Measurements from ENCODE around the gene SUSD1. TPM values are rescaled to one million over a fixed set of nuclear protein-coding genes. Genes with fewer than 3 reads are reported as not detected.

Gene SUSD1
- total and polyA plus RNA-seq, 4 donors, result 1.2 to 19.0 (median 3.2) TPM

DNA sequence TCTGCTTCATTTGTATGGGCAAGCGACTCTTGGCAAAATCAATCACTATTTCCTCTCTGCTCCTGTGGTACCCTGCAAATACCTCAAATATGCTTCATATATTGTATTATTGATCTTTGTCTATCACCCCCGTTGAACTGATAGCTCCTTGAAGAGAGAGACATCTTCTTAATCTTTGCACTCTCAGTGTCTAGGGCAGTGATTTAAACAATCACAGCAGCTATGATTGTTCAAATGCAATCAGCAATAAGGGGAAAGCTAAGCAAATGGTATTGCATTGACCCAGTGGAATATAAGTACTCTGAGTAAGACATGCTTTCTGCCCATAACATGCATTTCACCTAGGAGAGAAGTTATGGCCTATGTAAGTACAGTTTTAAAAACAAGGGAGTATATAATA lies 90.2 kb downstream of the SUSD1 start (continued):
- TF ChIP-seq, protein P1, sequence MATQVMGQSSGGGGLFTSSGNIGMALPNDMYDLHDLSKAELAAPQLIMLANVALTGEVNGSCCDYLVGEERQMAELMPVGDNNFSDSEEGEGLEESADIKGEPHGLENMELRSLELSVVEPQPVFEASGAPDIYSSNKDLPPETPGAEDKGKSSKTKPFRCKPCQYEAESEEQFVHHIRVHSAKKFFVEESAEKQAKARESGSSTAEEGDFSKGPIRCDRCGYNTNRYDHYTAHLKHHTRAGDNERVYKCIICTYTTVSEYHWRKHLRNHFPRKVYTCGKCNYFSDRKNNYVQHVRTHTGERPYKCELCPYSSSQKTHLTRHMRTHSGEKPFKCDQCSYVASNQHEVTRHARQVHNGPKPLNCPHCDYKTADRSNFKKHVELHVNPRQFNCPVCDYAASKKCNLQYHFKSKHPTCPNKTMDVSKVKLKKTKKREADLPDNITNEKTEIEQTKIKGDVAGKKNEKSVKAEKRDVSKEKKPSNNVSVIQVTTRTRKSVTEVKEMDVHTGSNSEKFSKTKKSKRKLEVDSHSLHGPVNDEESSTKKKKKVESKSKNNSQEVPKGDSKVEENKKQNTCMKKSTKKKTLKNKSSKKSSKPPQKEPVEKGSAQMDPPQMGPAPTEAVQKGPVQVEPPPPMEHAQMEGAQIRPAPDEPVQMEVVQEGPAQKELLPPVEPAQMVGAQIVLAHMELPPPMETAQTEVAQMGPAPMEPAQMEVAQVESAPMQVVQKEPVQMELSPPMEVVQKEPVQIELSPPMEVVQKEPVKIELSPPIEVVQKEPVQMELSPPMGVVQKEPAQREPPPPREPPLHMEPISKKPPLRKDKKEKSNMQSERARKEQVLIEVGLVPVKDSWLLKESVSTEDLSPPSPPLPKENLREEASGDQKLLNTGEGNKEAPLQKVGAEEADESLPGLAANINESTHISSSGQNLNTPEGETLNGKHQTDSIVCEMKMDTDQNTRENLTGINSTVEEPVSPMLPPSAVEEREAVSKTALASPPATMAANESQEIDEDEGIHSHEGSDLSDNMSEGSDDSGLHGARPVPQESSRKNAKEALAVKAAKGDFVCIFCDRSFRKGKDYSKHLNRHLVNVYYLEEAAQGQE (IDR thresholded peaks at IDR 0.05), result no peak
- no peak for TF ChIP-seq SP1 (IDR thresholded peaks at IDR 0.05)
- TF ChIP-seq HNF4G (IDR thresholded peaks at IDR 0.05), result no peak
- no peak for TF ChIP-seq FOXA2 (IDR thresholded peaks at IDR 0.05)
- no peak for TF ChIP-seq NR2F2 (IDR thresholded peaks at IDR 0.05)
- no peak for TF ChIP-seq EGR1 (IDR thresholded peaks at IDR 0.05; ENCODE audit: low read depth in 2 of 2)

DNA sequence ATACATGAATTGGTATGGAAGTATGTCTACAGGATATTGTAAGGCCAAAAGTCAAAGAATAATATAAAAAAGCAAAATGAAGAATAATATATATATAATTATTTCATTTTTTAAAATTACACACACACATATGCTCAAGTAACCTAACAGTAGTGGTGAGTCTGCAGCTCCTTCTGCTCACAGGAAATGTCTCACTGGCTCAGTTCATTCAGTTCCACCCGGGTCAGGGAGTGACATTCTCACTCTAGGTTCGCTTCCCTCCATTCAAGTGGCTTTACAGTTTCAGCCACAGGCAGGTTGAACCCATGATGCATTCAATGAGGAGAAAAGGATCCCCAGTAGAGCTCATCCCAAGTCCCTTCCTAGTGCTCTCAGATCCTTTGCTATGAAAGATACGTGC lies 90.8 kb downstream of the SUSD1 start:
- WGBS, result 76% methylated on average over 3 of the region's 3 CpGs
- DNase-seq (ENCODE audit: low spot score), result no peak

DNA sequence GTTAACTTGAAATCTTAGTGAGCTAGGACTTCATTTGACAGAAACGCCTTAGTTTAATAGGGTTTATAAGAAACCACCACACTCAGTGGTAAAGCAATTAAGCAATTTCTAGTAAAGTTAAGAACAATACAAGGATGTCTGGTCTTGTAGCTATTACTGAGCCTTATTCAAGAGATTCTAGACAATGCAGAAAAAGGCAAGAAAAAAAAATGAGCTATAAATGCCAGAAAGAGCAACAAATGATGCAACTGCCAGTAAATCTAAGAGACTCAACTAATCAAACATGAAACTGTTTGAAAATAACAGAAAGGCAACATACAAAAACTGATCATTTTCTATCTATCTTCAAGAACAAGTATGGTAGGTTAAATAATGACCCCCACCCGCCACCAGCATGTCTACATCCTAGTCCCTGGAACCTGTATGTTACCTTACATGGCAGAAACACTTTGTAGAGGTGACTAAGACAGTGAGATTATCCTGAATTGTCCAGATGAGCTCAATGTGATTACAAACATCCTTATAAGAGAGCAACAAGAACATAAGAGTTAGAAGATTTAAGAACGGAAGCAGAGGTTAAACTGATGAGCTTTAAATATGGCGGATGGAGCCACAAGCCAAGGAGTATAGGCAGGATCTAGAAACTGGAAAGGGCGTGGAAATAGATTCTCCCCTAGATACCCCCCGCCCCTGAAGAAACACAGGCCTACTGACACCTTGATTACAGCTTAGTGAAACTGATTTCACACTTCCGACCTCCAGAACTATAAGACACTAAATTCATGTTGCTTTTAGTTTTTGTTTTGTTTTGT lies 93.0 kb downstream of the SUSD1 start:
- no peak overlapping the region for H3K4me3 ChIP-seq (ENCODE audit: low read depth in 1 of 3, low read length in 3 of 3)
- no peak overlapping the region for H3K9ac ChIP-seq (ENCODE audit: low read depth in 1 of 2, low read length in 2 of 2)
- no peaks in the 10 kb centered on the region for H3K27me3 ChIP-seq (ENCODE audit: control insufficient read depth in 4 of 4, insufficient read depth in 4 of 4, low read length in 3 of 4)
- no peak for DNase-seq (ENCODE audit: low spot score)
- no peaks in the 10 kb centered on the region for H3K9me3 ChIP-seq (ENCODE audit: control insufficient read depth in 4 of 4, low read length in 3 of 4)
- WGBS, result 77% methylated on average over 7 of the region's 7 CpGs
- peaks cover 0 to 1% (median 0%) of the 10 kb centered on the region in 4 donors for H3K36me3 ChIP-seq (ENCODE audit: control insufficient read depth in 4 of 4, insufficient read depth in 3 of 4, low read depth in 1 of 4, low read length in 3 of 4)
- no peaks in the 10 kb centered on the region for H3K4me1 ChIP-seq (ENCODE audit: control insufficient read depth in 4 of 4, insufficient read depth in 4 of 4, low read length in 3 of 4)
- no peak overlapping the region for H3K27ac ChIP-seq (ENCODE audit: low read depth in 1 of 2, low read length in 2 of 2)
- TF ChIP-seq FOXA1 (IDR thresholded peaks at IDR 0.05), result no peak
- no peak for TF ChIP-seq YY1 (IDR thresholded peaks at IDR 0.05)
- no peak for TF ChIP-seq FOXA2 (IDR thresholded peaks at IDR 0.05)
- TF ChIP-seq, protein P2, sequence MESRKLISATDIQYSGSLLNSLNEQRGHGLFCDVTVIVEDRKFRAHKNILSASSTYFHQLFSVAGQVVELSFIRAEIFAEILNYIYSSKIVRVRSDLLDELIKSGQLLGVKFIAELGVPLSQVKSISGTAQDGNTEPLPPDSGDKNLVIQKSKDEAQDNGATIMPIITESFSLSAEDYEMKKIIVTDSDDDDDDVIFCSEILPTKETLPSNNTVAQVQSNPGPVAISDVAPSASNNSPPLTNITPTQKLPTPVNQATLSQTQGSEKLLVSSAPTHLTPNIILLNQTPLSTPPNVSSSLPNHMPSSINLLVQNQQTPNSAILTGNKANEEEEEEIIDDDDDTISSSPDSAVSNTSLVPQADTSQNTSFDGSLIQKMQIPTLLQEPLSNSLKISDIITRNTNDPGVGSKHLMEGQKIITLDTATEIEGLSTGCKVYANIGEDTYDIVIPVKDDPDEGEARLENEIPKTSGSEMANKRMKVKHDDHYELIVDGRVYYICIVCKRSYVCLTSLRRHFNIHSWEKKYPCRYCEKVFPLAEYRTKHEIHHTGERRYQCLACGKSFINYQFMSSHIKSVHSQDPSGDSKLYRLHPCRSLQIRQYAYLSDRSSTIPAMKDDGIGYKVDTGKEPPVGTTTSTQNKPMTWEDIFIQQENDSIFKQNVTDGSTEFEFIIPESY (IDR thresholded peaks at IDR 0.05), result no peak
- no peak for TF ChIP-seq JUND (IDR thresholded peaks at IDR 0.05)
- TF ChIP-seq RAD21 (IDR thresholded peaks at IDR 0.05), result no peak
- no peak for TF ChIP-seq RXRA (IDR thresholded peaks at IDR 0.05)
- no peak for TF ChIP-seq TAF1 (conservative IDR thresholded peaks at IDR 0.05)
- no peak for TF ChIP-seq HNF4G (IDR thresholded peaks at IDR 0.05)
- TF ChIP-seq HNF4A (conservative IDR thresholded peaks at IDR 0.05), result no peak
- no peak for TF ChIP-seq EGR1 (IDR thresholded peaks at IDR 0.05; ENCODE audit: low read depth in 2 of 2)
- TF ChIP-seq, protein P3, sequence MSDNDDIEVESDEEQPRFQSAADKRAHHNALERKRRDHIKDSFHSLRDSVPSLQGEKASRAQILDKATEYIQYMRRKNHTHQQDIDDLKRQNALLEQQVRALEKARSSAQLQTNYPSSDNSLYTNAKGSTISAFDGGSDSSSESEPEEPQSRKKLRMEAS (IDR thresholded peaks at IDR 0.05), result no peak

More for the DNA sequence above, 90.8 kb downstream of the SUSD1 start:
- H3K9ac ChIP-seq (ENCODE audit: low read depth in 1 of 2, low read length in 2 of 2), result no peak overlapping the region
- H3K27me3 ChIP-seq (ENCODE audit: control insufficient read depth in 4 of 4, insufficient read depth in 4 of 4, low read length in 3 of 4), result no peaks in the 10 kb centered on the region
- H3K36me3 ChIP-seq (ENCODE audit: control insufficient read depth in 4 of 4, insufficient read depth in 3 of 4, low read depth in 1 of 4, low read length in 3 of 4), result peaks cover 0 to 1% (median 0%) of the 10 kb centered on the region in 4 donors
- TF ChIP-seq HNF4A (conservative IDR thresholded peaks at IDR 0.05), result no peak
- TF ChIP-seq, protein P1 (IDR thresholded peaks at IDR 0.05), result no peak
- no peak for TF ChIP-seq NR2F2 (IDR thresholded peaks at IDR 0.05)
- no peak overlapping the region for H3K27ac ChIP-seq (ENCODE audit: low read depth in 1 of 2, low read length in 2 of 2)
- H3K4me3 ChIP-seq (ENCODE audit: low read depth in 1 of 3, low read length in 3 of 3), result no peak overlapping the region
- no peaks in the 10 kb centered on the region for H3K4me1 ChIP-seq (ENCODE audit: control insufficient read depth in 4 of 4, insufficient read depth in 4 of 4, low read length in 3 of 4)
- no peaks in the 10 kb centered on the region for H3K9me3 ChIP-seq (ENCODE audit: control insufficient read depth in 4 of 4, low read length in 3 of 4)

All from liver (tissue), 9 donors.